Transverse colon (tissue), 3 donors: ENCODE results near the gene CBX4.

Experiments
- POLR2A ChIP-seq: fragments of 450-650 bp; IDR thresholded peaks from one replicate; pipeline ENCODE4 v1.6.1; 2016; ENCODE audit warnings: antibody characterized with exemption, mild to moderate bottlenecking, moderate library complexity
- TF ChIP-seq, protein P1 (sequence below), 5 experiments: fragments of 200-600 bp in 3 of 5; fragments of 450-650 bp in 2 of 5; sonication (generic) in 3 of 5; IDR thresholded peaks; 1 replicate in 2 of 5; 2 replicates in 3 of 5; pipeline ENCODE4 v1.5.1; 2016 to 2017; ENCODE audit warnings: antibody characterized with exemption in 5 of 5, inconsistent platforms in 3 of 5, mild to moderate bottlenecking in 2 of 5, moderate library complexity in 1 of 5

DNA sequence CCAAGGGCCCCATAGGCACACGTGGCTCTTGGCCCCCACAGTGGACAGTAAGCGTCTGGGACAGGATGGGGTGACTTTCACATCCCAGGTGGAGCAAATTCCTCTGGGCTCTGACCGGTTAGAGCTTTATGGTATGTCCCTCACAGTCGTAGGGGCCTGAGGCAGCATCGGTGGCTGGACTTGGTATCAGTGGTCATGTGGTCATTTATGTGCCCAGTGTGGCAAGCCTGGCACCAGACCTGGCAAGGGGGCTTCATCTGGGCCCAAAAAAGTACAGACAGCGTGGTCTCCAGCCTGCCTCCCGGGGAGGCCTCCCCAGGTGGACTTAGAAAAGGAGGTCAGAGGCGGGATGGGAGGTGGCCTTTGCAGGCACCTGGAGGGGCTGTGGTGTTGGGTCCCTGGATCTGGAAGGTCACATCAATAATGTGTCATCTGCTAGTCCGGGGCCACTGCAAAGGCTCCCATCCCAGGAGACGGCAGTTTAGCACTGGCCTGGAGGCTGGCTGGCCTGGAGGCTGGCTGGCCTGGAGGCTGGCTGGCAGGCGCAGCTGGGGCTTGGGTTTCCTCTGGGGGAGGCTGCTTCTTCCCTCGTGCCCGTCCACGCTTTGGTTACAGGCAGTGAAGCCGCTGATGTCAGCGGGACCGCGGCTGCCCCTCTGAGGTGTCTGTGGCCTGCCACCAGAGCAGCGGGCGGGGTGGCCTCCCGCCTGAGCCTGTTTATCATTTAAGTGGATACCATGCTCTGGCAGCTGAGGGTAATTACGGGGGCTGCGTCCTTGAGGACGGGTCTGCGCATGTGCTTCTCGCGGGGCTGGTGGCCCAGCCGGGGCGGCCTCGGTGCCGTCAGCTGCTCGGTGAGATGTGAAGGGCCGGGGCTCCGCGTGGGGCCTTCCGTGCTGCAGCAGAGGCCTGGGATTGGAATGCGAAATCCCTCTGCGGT lies 20.7 kb upstream of the CBX4 start:
- TF ChIP-seq, protein P1, sequence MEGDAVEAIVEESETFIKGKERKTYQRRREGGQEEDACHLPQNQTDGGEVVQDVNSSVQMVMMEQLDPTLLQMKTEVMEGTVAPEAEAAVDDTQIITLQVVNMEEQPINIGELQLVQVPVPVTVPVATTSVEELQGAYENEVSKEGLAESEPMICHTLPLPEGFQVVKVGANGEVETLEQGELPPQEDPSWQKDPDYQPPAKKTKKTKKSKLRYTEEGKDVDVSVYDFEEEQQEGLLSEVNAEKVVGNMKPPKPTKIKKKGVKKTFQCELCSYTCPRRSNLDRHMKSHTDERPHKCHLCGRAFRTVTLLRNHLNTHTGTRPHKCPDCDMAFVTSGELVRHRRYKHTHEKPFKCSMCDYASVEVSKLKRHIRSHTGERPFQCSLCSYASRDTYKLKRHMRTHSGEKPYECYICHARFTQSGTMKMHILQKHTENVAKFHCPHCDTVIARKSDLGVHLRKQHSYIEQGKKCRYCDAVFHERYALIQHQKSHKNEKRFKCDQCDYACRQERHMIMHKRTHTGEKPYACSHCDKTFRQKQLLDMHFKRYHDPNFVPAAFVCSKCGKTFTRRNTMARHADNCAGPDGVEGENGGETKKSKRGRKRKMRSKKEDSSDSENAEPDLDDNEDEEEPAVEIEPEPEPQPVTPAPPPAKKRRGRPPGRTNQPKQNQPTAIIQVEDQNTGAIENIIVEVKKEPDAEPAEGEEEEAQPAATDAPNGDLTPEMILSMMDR (IDR thresholded peaks at IDR 0.05): no peak
- TF ChIP-seq POLR2A: no peak
